HG02981 (cell line): ENCODE results near the gene BHLHE41.

Experiments used
- ATAC-seq: cut with Tn5 transposase; IDR thresholded peaks from one replicate; pipeline ENCODE4 v1.9.1; 2021; ENCODE audit warnings: mild to moderate bottlenecking, moderate library complexity; ENCODE audit not compliant: unreplicated experiment

The BHLHE41 gene

DNA sequence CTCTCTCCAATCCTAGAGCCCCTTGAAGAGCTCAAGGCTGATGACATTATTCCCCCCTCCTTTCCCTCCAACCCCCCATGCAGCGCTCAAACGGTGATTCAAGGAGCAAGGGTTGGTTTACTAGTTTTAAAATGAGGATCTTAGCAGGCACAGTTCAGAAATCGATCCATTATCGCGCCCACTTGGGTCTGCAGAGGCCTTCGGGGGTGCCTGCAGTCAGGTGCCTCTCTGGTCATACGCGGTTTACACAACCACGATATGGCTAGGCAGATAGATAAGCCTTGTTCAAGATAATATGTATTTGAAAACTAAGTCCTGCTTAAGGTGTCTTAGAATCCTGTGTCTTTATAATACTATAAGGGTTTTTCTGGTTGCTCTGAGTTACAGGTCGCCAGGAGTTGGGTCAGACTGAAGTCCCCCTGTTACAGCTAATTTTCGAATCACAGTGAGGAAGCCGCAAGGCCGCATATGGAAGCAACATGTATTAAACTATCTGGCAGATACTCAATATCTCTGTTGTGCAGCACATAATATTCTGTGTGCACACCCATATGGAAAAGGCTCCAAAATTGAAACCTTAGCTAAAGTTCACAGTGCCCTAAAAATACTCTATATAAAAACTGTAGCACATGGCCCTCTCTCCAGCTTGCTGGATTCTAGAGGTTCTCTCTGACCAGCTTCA is 10.0 kb downstream of the BHLHE41 start:
- no peak for ATAC-seq

DNA sequence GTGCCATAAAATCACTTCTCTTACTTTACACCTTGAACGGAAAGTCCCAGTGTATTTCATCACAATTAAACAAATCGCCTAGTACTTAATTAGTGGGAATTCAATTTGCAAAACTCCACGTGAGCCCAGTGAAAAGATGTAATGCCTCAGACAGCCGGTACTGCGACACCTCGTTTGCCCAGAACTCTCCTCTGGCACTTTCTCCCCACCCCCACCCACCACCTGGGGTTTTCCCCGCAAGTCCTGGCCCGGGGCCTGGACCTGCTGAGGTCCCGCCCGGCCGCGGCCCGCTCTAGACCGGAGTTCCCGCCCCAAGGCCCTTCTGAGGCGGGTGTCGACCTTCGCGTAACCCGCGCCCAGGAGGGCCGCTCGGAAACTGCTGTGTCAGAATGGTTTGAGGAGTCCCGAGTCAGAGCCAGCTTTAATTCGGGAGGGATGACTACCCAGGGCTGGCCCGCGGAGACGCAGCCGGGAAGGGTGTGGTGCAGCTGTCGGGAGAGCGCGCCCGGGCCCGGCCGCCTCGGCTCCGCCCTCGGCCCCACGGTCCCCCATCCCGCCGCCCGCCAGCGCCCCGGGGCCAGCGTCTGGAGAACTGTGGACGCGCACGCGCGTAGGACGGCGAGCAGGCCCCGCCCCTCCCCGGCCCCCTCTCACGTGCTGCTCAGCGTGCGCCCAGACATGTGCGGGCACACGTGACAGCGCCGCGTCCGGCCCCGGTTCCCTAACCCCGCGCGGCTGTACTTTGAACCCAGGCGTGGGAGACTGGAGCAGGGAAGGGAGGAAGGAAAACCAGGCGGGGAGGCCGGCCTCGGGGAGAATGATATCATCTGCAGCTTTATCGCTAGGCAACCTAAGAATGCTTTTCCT is 10.8 kb downstream of the BHLHE41 start:
- peak; percentile 76 for ATAC-seq

DNA sequence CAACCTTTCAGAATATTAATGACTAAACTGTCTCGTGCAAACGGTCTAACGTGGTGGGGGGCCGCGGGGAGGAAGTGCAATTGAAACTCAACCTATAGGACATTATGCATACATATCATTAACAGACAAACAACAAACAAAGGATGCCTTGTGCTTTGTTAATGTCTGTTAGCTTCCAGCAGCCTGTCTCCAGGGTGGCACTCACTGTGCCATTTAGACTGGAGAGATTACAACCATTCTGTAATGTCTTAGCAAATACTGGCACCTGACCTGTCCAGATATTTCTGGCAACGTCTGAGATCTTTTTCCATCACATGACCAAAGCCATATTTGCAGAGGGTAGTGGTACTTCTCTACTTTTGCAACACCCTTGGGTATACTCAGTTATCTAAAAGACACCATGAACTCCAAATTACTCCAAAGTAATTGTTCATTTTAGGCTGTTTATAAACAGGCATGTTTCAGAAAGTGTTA is 11.6 kb downstream of the BHLHE41 start:
- ATAC-seq = no peak

DNA sequence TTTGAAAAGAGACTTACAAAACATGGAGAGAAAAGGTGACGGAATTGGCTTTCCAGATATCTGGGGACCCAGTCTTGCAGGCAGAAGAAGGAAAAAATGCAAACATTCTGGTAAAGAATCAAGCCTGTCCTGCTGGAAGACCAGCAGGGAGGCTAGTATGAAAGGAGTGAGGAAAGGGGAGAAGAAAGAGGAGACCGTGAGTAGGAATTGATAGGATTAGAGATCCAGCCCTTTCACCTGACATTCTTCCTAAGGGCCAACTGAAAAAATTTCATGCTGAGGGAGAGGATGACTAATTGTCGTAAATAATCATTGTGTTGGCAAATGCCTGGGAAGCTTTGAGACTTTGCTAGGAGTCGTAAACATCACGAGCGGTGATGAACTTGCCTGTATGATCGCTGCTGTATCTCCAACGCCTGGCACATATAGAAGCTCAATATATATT is 12.1 kb downstream of the BHLHE41 start:
- ATAC-seq = no peak

- ATAC-seq = no peak
Measured at GRCh38 chr12:26112232-26112631, 12.6 kb downstream of the BHLHE41 start.

GRCh38 chr12:26109343-26109881 is 15.4 kb downstream of the BHLHE41 start:
- ATAC-seq = no peak

- ATAC-seq = no peak
Measured at GRCh38 chr12:26108915-26109314, 15.9 kb downstream of the BHLHE41 start.

- no peak for ATAC-seq
Measured at GRCh38 chr12:26106347-26106746, 18.5 kb downstream of the BHLHE41 start.

DNA sequence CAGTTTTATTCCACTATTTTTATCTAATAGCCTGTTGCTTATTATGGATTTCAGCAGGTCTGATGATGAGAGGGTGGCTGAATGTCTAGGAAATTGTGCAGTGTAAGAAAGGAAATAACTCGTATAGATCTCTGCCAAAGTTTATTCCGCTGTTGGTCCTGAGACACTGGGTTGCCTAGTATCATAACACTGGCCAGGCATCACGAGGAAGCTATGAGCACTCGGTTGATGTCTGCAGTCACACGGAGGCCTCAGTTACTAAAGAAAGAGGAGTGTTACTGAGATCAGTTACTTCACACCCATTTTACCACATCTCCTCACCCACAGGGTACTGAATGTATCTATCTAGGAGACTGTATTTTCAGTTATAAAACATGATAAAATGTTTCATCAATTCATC is 21.9 kb downstream of the BHLHE41 start:
- ATAC-seq = no peak

DNA sequence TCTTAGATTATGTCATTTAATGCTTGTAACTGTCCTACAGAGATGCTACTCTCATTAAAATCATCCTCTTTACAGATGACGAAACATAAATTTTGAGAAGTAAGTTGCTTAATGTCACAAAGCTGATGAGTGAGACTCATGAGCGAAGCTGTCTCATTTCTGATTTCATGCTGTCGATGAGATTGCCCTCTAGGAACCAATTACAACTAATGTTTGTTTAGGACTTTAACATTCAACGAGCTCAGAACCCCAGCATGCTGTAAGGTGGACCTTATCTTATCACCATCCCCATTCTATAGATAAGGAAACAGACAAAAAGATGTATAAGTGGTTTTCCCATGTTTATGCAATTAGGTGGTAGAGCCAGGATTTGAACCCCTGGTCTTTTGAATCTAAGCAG is 23.1 kb downstream of the BHLHE41 start:
- no peak for ATAC-seq

- ATAC-seq = no peak
Measured at GRCh38 chr12:26101350-26101734, 23.5 kb downstream of the BHLHE41 start.

DNA sequence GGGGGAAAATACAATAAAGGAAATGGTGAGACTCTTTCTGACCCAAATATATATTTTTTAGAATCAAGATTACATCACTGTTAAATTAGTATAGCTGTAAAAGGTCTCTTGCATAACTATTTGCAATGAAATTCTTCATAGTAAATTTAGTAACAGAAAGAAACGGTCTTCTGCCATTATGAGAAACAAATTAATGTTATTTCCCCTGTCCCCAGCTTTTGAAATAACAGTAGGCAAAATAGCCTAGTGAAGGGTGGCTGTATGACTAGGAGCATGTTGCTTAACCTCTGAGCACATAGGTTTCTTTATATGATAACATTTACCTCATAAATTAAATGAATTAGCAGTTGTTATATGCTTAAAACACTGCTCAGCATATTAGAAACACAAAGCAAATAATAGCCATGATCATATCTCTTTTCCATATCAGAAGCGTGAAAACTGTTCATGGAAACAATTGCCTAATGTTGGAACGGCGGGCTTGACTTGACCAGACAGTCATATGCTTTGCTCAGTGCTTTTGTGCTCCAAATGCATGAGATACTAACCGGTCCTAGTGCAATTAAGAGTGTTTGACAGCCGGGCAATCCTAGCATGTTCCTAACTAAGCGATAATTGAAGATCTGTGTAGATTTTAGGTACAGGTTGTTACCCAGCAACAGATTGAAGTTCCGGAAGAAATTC is 24.0 kb downstream of the BHLHE41 start:
- no peak for ATAC-seq

DNA sequence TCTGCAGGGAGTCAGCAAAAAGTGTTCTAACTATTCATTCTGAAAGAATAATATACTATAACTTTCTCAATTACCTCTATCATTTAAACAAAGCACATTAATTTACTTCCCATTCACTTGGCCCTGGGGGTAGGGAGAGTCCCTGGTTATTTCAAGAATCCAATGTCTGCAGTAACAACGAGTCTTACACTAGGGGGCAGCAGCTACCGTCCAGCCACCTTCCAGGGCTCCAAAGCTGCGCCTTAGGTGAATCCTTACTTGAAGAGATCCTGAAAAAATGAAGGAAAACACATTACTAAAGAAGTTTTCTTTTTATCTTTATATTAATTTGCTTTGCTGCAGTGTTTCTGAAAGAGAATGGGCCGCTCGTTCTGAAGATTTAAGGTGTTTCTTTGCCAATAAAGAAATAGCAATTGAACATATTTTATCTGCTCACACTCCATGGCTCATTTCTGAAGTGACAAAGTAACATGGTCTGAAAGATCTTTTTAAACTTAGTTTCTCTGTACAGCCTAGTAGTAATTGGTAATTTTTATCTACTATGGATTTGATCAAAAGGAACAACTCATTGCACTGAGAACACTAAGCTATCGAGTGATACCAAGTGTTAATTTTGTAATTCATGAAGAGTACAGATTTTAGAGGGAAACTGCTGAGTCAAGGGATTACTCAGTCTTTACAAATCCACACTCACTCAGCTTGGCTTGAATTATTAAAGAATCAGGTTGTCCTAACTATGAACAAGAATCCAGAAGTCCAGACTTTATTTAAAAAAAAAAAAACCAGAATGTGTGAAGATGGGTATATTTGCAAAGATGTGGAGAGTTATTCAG is 27.6 kb downstream of the BHLHE41 start:
- ATAC-seq = peak; percentile 73

- no peak for ATAC-seq
Measured at GRCh38 chr12:26096036-26096435, 28.8 kb downstream of the BHLHE41 start.

GRCh38 chr12:26095186-26095585 is 29.7 kb downstream of the BHLHE41 start:
- ATAC-seq = no peak

GRCh38 chr12:26092346-26093105 is 32.3 kb downstream of the BHLHE41 start:
- ATAC-seq = no peak

- ATAC-seq = no peak
Measured at GRCh38 chr12:26091822-26092221, 33.0 kb downstream of the BHLHE41 start.

- no peak for ATAC-seq
Measured at GRCh38 chr12:26090836-26091510, 33.9 kb downstream of the BHLHE41 start.

GRCh38 chr12:26088998-26089397 is 35.8 kb downstream of the BHLHE41 start:
- ATAC-seq = peak; percentile 97
